Activated CD8-positive, alpha-beta memory T cell treated with anti-CD3 and anti-CD28 coated beads, Interleukin-2, amount 50 U/mL, for 24 hours (primary cell): ENCODE data around the gene SAMD4A.

Experiments
- DNase-seq: peaks from one replicate; pipeline ENCODE4 v3.0.0-alpha.2; 2020; ENCODE audit errors: extremely low read depth

The SAMD4A gene

DNA sequence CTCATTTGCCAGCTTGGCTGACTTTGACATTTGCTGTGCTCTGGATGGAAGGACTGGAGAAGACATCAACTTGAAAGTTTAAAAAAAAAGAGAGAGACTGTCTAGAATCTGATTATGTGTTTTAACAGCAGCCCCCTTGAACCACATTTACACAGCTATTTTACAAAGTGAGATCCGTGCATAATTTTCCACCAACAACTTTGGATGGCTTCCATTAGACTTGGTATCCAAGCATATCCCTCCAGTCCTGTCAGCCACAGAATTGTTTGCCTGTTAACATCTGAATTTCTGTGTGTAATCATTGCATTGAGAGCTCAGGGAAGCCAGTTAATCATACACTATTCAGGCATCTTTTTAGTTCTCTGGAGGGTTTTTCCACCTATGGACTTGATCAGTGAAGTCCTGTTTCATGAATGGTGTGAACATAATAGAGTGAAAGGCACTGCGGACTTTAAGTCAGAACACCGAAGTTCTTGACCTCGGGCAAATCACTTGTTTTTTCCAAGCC lies 93.7 kb downstream of the SAMD4A start:
- no peak for DNase-seq

DNA sequence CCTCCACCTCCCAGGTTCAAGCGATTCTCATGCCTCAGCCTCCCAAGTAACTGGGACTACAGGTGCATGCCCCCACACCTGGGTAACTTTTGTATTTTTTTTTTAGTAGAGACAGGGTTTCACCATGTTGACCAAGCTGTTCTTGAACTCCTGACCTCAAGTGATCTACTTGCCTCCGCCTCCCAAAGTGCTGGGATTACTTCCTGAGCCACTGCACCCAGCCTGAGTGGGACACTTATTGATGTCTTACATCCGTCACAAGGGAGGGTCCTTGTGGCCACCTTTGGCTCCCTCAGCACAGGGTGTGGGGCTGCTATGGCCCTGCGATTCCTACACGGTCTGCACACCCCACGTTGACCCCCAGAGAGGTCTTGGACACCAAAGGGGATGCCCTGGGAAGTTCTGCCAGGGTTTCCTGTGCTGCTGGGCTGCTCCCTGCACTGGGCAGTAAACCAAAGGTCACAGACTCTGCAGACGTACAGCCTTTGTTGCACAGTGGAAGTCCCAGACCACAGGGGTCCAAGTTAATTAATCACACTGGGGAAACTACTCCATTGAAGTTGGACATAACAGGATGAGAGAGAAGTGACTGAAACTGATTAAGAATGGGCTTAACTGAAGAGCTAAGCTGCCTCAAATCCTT lies 95.7 kb downstream of the SAMD4A start:
- DNase-seq = no peak

DNA sequence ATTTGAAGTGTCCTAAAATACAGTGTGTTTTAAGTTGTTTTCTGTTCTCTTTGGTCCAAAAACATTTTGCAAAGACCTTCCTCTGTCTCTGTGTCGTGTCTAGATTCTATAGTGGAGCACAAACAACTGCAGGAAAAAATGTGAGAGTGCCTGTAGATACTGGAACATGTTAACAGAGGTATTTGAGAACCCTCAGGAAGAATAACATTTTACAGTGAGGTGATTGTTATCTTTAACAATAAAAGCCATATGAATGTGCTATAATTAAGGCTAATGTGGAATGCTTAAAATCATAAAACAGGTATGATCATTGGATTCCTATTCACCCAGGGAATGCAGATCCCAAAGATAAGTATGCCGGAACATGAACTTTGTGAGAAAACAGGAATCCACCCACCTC lies 98.0 kb downstream of the SAMD4A start:
- no peak for DNase-seq

DNA sequence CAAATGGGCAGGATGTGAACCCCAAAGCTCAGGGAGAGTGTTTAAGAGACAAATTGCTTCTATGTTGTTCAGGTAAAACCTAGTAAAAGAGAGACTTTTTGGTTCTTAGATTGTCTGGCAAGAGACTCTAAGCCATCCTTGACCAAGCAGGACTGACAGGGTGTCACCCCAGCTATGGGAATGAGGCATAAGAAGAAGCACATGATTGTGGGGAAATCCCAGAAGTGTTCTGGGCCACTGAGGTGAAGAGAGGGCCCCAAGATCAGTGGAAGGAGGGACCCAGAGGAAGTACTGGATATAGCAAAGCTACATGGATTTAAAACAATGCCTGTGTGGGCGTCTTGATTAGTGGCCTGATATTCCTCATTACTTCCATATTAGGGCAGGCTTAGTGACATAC lies 99.0 kb downstream of the SAMD4A start:
- no peak for DNase-seq

DNA sequence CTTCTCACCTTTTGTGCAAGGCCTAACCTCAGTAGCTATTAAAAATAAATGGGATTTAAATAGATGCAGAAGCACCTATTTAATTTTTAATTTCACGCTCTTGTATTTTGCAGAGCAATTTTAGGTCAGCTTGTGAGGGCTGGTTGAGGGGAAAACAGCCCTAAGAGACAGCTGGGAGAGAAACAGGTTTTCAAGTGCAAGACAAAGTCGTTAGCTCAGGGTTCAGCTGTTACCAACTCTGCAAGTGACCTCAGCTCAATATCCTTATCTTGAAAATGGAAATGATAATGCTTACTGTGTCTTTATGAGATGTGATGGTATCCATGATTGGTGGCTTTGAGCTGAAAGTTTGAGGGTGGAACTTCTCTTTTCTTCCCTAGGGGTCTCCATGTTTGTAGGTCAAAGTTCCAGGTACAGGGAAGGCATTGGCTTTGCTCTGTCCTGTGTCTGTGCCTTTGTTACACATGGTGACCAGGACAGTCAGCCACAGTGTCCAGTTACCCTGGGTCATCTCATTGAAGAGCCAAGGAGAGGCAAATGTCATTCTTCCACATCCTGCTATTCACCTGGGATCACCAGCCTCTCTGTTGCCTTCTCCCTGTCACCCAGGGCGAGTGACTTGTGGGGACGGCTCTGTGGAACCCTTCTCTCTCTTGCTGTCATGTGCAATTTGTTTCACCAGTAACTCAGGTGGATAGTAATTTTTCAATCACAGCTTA lies 100.3 kb downstream of the SAMD4A start:
- DNase-seq = no peak

DNA sequence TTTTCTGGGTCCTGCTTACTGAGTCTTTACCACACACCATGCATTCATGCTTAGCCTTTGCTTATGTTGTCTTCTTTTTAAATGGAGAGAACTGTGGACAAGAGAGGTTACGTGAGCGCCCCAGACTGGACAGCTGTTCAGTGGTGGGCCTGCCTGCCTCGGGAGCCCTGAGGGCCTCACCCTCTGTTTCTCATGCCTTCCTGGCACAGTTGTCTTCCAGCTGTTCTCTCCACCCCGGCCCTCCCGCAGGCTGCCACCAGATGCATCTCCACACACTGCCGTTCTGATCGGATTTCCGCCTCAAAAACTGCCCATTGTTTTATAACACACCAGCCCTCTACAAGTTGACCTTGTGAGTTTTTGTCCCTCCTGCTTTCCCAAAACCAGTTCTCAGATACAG lies 100.8 kb downstream of the SAMD4A start:
- DNase-seq = no peak

DNA sequence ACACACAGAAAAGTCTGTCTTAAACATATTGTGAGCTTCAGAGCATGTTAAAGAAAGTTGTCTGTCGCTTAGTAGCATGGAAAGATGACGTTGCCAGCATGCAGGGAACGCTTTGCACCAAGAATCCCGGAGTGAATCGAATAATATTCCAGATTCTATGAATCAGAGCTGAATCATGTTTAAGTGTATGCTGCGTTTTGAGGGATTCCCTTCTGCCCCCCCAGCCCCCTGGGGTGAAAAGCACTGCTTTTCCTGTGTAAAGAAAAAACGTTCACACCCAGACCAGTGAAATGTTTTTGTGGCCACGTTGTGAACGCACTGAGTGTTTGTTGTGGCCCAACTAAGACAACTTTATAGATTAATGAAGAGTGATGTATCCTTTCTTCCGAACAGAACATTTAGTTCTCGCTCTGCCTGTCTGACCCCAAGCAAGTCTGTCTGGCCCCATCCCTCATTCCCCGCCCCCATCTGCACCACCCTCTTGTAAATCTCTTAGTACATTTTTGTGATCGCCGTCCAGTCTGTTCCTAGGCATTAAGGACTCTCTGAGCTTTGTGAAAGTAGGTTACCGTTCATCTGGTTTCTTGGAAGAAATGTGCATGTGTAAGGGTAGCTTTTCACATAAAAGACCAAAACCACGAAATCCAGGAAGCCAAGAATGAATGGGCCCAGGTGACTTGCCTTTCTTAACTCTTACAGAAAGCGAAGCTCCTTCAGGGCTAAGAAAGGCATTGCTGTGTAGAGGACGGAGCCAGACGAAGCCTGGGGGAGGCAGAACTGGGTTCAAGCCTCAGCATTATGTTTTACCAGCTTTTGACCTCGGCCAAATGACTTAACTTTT lies 103.0 kb downstream of the SAMD4A start:
- DNase-seq = peak; percentile 4

DNA sequence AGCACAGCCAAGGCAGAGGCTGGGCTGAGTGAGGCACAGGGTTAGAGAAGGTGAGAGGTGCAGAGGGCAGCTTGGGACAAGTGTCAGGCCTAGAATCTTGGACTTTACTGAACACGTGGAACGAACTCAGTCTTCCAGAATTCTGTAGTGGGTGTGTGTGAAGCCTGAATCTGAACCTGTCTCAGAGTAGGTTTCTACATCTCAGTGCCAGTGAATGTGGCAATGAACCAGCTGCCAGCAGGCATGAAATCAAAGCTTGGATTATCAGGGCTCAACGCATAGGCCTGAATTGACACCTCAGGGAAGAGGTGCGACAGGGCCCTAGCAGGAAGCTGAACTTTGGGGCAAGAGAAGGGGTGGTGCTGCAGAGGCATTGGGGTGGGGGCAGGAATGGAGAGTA lies 104.6 kb downstream of the SAMD4A start:
- no peak for DNase-seq

DNA sequence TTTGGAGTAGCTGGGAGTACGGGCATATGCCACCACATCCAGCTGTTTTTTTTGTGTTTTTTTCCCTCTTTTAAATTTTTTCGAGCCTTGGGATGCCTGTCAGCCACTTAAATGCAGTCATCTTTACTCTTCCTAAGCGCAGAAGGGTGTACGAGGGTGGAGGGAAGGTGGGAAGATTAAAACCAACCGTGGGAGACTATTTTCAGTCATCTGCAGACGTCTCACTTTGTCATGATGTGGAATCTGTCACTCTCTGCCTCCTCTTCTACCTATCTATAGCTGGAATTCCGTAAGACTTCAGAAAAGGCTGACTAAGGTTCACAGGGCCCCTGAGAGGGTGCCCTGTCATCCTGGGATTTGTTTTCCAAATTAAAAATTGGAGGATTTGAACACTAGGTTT lies 105.3 kb downstream of the SAMD4A start:
- no peak for DNase-seq

DNA sequence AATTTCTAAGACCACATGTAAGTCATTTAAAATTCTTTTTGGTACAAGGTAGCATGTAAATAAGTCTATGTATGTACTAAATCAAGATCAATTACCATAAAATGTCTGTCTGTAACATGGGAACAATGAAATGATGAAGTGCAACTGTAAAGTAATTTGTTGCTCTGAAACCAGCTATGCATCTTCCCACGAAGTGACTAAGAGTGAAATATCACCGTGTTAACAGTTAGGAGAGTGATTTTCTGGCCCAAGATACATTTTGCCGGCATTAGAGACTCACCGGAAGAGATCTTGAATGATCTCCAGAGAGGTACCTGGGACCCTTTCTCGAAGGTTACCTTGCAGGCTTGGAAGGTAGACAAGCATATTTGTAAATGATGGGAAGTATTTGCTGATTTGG lies 105.8 kb downstream of the SAMD4A start:
- no peak for DNase-seq

DNA sequence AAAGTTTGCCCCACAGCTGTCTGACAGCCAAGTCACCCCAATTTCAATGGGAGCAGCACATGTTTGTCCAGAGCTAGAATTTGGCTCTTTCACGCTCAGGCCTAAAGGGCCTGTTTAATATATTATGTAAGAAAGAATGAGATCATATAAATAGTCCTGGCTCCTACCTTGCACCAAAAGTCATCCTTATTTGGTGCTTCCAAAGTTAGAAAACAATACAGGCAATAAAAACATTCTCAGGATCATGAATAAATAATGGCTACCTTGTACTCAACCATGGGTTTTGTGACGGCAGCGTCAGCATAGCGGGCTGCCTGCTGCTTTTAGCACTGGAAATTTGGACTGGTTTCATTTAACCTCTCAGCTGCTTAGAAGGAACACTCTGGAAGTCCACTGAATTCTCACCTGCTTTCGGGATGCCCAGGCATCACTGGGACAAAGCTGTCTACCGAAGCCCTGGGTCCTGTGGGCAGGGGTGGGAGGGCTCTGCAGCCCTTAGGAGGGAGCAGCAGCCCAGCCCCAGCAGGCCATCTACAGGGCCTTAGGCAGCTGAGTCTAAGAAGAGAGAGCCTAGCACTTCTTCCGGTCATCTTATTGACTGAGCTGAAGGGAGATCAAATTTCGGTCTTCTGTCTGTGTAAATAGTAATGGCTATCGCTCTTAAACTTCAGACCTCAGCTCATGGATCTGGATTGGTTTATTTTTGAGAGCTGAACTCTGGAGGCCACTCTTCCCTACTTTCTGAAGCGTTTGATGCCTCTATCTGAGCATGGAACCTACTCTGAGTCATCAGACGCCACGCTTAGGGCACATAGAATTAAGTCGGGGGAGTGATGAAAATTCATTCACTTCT lies 106.5 kb downstream of the SAMD4A start:
- DNase-seq = no peak

DNA sequence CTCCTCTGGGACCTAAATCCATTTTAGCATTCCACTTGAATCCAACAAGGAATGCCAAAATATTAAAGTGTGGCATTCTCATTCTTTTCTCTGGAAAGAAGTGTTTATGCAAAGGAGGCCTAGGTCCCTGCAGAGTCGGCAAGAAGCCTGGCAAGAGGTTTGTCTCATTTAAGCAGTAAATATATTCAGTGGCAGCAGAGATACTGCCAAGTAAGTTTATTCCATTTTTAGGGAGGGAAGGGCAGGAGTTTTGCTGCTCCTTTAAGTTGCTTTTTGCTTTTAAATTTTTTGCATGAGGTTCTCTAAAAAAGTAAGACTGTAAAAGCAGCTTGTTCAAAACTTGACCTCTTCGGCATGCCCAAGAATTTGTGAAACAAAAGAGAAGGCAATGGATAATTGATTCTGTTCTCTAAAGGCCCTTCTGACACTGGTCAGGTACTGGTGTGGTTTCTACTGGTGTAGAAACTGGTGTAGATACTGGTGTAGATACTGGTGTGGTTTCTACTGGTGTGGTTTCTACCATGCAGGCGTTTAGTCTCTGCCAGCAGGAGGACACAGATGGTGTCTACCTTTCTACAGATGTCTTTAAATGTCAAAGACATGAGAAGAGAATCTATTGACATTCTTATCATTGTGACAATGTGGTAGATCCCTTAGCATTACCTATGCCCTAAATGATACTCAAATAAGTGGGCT lies 107.3 kb downstream of the SAMD4A start:
- no peak for DNase-seq

DNA sequence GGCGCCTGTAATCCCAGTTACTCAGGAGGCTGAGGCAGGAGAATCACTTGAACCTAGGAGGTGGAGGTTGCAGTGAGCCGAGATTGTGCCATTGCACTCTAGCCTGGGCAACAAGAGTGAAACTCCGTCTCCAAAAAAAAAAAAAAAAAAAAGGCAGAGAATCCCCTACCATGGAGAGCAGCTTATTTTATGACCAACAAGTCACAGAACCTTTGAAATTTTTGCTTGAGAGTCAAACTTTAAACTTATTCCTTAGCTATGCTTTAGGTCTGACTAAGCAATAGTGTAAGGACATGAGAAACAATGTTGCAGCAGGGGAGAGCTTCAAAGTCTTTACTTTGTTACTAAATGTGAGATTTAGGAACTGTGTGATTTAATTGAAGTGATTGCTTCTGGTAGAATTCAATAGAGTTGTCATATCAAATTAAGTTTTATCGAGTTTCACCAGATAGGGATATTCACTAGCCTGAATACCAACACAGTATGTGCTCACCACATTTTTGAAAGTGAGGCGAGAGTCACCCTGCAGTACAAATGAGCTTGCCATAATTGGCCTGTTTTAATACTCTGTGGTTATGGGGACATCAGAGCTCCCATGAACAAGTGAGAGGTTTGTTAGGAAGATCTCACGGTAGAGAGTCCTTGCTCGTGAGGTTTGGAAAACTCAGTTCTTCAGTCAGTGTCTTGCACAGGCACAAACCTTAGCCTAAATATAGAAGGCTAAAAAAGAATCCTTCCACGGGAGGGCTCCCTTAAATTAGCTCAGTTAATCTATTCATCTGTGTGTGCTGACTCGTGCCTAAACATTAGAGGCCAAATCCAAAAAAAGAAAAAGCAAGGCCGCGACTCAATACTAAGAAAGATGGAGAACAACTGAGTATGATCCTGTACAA lies 108.6 kb downstream of the SAMD4A start:
- DNase-seq = no peak

DNA sequence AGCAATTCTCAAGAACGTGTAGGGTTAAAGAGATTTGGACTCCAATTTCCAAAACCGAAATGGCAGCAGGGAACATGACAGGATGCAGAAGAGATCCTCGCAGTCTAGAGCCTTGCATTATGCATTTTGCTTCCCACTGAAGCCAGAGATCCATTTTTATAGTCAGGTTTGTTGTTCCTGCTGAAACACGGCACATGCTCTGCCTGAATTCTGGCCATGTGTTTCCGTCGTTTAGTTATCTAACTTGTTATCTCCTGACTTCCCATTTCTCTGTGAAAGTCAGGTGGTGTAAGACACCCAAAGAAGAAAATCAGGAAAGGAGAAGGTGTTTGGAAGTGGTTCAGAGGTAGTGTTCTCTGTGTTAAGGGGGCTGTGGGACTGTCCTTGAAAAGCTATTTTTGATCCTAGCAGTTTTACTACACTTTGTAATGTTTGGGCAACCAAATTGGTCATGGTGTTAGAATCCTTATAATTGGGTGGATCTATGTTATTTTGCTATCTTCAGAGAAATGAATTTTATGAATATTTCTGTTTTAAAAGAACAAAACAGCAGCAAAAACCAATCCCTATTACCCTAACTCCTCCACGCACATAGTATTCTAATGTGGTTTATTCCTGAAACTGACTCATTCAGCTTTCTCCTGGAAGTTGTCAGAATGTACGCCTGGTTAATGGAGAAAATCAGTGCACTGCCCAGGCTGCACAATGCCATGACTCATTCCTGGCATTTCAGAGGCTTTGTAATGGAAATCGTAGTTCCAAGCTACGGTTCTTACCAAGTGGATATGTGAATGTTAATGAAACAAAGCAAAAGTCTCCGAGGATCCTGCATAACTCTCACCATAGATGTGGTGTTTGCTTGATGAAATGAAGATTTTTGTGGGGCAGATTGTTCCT lies 110.1 kb downstream of the SAMD4A start:
- DNase-seq = no peak

DNA sequence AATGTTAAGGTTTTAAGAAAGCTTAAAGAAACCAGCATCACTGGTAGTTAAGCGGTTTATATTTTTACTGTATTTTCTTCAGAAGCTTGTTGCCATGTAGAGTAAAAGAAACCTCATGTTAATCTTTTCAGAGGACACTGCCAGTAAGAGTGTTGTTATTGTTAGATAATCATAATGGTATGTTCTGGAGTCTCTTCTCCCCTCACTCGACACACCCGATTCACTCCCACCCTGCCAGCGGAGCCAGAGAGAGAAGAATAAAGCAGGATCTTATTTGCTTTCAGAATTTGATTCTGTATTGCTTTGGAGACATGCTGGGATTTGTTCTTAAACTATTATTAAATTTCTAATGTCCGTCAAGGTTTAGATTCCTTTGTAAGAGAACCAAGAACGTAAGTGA lies 113.7 kb downstream of the SAMD4A start:
- DNase-seq = no peak

DNA sequence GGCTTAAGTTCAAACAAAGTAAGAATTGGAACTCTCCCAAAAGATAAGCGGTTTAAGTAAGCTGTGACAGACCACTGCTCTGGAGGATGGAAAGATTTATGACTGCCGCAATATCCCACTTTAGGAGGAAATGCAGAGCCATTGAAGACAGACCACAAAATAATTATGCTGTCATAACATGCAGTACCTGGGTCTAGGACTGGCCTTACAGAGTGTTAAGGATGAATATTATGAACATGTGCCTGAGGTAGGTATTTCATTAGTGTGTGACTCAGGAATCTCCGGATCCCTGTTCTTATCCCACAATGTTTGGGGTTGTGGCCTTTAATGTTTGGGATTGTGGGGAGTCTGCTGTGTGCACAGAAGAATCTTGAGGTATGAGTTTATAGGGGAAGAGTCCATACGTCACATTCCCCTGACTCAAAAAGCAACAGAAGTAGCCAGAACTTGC lies 114.9 kb downstream of the SAMD4A start:
- no peak for DNase-seq

DNA sequence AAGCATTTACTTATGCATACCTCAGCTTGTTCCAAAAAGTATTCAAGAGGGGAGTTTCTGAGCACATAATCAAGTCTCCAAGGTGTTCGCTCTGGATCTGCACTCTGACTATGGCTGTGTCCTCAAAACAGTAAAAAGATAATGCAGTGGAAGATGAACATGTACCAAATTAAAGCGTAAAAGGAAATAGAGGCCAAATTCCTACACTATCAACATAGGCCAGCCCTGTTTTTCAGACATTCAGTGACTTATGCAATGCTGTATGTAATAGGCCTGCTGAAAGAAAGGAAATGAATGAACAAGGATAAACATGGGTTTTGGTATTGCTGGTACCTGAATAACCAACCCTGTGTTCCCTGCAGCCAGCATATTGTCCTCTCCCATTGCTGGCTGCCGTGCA lies 115.7 kb downstream of the SAMD4A start:
- no peak for DNase-seq

DNA sequence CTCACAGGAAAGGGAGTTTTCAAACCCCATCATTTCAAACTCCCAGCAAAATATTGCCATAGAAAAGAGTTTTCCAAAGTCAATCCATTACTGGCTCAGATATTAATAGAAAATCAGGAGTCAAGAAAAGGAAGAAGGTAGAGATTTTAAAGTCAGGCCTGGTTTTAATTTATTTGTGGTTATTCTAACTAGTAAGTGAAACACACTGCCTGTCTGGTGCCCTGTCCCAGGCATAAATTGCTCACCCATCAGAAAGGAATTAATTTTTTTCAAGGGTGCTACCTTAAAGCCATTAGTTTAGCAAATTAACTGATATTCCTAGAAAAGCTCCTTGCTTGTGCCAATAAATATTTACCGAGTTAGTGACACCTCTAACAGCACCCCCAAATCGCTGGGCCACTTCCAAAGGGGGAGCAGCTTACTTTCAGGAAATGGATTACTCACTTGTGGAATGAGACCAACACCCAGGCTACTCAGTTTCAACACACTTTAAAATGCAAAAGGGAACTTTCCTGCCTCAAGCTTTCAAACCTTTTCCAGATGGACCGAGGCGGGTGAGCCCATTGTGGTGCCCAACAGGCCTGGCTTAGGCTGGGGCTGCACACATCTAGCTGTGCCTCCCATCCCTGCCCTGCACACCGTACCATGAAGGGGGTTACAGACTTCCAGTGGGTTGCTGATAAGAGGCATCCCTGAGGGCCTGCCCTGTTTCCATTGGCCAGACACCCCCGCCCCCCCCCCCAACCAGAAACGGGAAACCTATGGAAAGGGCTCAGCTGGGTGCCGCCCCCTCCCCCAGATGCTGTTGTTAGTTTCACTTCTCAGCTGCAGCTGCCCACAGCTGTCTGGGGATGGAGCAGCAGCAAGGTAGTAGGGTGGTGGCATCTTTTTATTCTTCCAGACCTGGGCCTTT lies 117.2 kb downstream of the SAMD4A start:
- DNase-seq = no peak
